Panc1 (cell line): ENCODE measurements around the gene SNED1. TPM values are rescaled to one million over a fixed set of nuclear protein-coding genes. Genes with fewer than 3 reads are reported as not detected.

Experiments used
- ATAC-seq: fragments of 200-7000 bp; cut with Tn5 transposase; 2 replicates; pipeline ENCODE4 v1.9.1; 2020; ENCODE audit warnings: mild to moderate bottlenecking, moderate library complexity
- BruUV-seq: library from RNA; stranded (reverse); fragments of 400-500 nt; replicated peaks from 2 replicates; lab custom pipeline; 2021; lab: Mats Ljungman, UMichigan
- CTCF ChIA-PET: fragments of 300-600 bp; sonication (Branson Sonifier 250); formaldehyde crosslinking; loops from one replicate; lab custom pipeline; 2022; ENCODE audit warnings: antibody characterized with exemption; lab: Charles Lee
- POLR2A ChIA-PET: fragments of 300-600 bp; sonication (Branson Sonifier 250); formaldehyde crosslinking; loops from one replicate; lab custom pipeline; 2022; ENCODE audit warnings: antibody characterized with exemption; lab: Charles Lee
- DNase-seq: peaks from one replicate; pipeline ENCODE4 v3.0.0-alpha.2; 2010; ENCODE audit warnings: low read depth, low spot score
- H3K27ac ChIP-seq: 2 replicates; pipeline ENCODE4 v1.5.1; 2011; ENCODE audit warnings: mild to moderate bottlenecking, low read length, inconsistent platforms
- H3K27me3 ChIP-seq: fragments of 200-500 bp; sonication (Bioruptor generic); 2 replicates; pipeline ENCODE4 v1.6.0; 2014; ENCODE audit warnings: low read length, inconsistent platforms; ENCODE audit not compliant: control insufficient read depth, insufficient read depth
- H3K36me3 ChIP-seq: fragments of 200-500 bp; sonication (Bioruptor generic); 2 replicates; pipeline ENCODE4 v1.5.1; 2014; ENCODE audit warnings: inconsistent platforms, mild to moderate bottlenecking, low read length, moderate library complexity; ENCODE audit not compliant: control insufficient read depth, insufficient read depth
- H3K4me1 ChIP-seq: 2 replicates; pipeline ENCODE4 v1.5.1; 2011; ENCODE audit warnings: inconsistent platforms, mild to moderate bottlenecking, low read length, moderate library complexity; ENCODE audit not compliant: control insufficient read depth, insufficient read depth
- H3K4me3 ChIP-seq, 2 experiments: 2 replicates each; pipeline ENCODE4 v1.5.1; 2011 to 2012; ENCODE audit warnings: low read depth in 2 of 2, low read length in 2 of 2, mild to moderate bottlenecking in 2 of 2, inconsistent platforms in 1 of 2, moderate library complexity in 1 of 2
- H3K9me3 ChIP-seq: fragments of 200-500 bp; sonication (Bioruptor generic); 2 replicates; pipeline ENCODE4 v1.5.1; 2014; ENCODE audit warnings: low read depth, mild to moderate bottlenecking, inconsistent platforms, low read length, moderate library complexity; ENCODE audit not compliant: control insufficient read depth, insufficient read depth
- POLR2AphosphoS5 ChIP-seq: IDR thresholded peaks from 2 replicates; pipeline ENCODE4 v1.6.1; 2012; ENCODE audit warnings: mild to moderate bottlenecking, low read depth, low read length, moderate library complexity
- SIN3A ChIP-seq: IDR thresholded peaks from 2 replicates; pipeline ENCODE4 v1.6.1; 2012; ENCODE audit warnings: low read depth, mild to moderate bottlenecking, low read length, moderate library complexity, borderline replicate concordance; ENCODE audit not compliant: insufficient read depth
- TCF7L2 ChIP-seq: IDR thresholded peaks from 2 replicates; pipeline ENCODE4 v1.6.1; 2011; ENCODE audit warnings: mild to moderate bottlenecking, low read depth, low read length, inconsistent platforms
- in situ Hi-C: cut with HindIII; loops from 2 replicates; pipeline ENCODE4 v1.10.0; 2016; ENCODE audit warnings: low sequenced_read_pairs, low pct_unique_long_range_greater_than_20kb
- intact Hi-C: fragments of 100-400 bp; cut with micrococcal nuclease; formaldehyde crosslinking; loops from one replicate; pipeline ENCODE4 v1.10.0; 2022; ENCODE audit not compliant: unreplicated experiment
- total RNA-seq: library from RNA; stranded (reverse); gene quantifications from one replicate; pipeline ENCODE4 v1.2.1, GENCODE V29; 2021; ENCODE audit not compliant: unreplicated experiment
- TF ChIP-seq, protein P1 (sequence below), 2 experiments: IDR thresholded peaks; 2 replicates each; pipeline ENCODE4 v1.6.1; 2011 to 2012; ENCODE audit warnings: low read depth in 2 of 2, control low read depth in 1 of 2, low read length in 1 of 2, mild to moderate bottlenecking in 1 of 2, moderate library complexity in 1 of 2; ENCODE audit not compliant: insufficient read depth in 1 of 2
- TF ChIP-seq, protein P2 (sequence below): fragments of 450-650 bp; IDR thresholded peaks from 2 replicates; pipeline ENCODE4 v1.5.1; 2017; ENCODE audit warnings: mild to moderate bottlenecking

The SNED1 gene
- total RNA-seq, 1 experiment from 2014 or later = 11.0 TPM

DNA sequence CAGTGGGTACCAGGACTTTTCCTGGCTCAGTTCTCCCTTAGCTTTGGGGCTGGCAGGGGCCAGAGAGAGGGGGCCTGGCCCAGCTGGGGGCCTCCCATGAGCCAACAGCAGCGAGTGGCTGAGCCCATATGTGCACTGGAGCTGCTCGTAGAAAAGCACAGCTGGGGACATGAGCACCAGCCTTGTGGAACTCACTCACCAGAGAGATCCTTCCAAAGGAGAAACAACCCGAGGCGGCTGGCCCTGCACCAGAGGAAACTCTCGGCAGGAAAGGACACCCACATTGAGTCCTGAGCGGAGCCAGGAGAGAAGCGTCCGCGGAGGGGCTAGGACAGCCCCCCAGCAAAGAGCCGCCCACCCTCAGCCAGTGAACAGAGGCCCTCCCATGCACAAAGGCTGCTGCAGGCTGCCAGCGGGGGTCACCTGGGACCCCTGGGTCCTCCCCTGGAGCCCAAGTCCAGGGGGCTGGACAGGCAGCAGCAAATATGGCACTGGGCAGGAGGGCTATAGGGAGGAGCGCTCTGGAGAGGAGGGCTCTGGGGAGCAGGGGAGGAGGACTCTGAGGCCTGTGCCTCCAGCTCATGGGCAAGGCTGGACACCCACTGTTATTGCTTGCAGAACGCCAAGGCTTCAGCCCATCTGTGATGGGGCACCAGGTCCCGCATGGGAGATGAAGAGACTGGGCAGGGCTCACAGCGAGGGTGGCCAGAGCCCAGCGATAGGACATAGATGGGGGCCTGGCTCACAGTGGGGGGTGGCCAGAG, 42.1 kb upstream of the SNED1 start:
- Histone ChIP-seq H3K4me1 (no peaks in the 10 kb centered on the region), H3K4me3 (no peak overlapping the region), H3K9me3 (no peaks in the 10 kb centered on the region), H3K27me3 (no peaks in the 10 kb centered on the region), H3K27ac (no peak overlapping the region), H3K36me3 (no peaks in the 10 kb centered on the region)
- intact Hi-C loops (no loop called here), in situ Hi-C loops (no loop called here)
- ChIA-PET CTCF (no interaction called here), POLR2A (no interaction called here)
- no peak for ATAC-seq
- BruUV-seq = no TSS peak
- no peak for DNase-seq
- TF ChIP-seq POLR2AphosphoS5 (no peak), SIN3A (no peak), TCF7L2 (no peak)
- TF ChIP-seq, protein P1, sequence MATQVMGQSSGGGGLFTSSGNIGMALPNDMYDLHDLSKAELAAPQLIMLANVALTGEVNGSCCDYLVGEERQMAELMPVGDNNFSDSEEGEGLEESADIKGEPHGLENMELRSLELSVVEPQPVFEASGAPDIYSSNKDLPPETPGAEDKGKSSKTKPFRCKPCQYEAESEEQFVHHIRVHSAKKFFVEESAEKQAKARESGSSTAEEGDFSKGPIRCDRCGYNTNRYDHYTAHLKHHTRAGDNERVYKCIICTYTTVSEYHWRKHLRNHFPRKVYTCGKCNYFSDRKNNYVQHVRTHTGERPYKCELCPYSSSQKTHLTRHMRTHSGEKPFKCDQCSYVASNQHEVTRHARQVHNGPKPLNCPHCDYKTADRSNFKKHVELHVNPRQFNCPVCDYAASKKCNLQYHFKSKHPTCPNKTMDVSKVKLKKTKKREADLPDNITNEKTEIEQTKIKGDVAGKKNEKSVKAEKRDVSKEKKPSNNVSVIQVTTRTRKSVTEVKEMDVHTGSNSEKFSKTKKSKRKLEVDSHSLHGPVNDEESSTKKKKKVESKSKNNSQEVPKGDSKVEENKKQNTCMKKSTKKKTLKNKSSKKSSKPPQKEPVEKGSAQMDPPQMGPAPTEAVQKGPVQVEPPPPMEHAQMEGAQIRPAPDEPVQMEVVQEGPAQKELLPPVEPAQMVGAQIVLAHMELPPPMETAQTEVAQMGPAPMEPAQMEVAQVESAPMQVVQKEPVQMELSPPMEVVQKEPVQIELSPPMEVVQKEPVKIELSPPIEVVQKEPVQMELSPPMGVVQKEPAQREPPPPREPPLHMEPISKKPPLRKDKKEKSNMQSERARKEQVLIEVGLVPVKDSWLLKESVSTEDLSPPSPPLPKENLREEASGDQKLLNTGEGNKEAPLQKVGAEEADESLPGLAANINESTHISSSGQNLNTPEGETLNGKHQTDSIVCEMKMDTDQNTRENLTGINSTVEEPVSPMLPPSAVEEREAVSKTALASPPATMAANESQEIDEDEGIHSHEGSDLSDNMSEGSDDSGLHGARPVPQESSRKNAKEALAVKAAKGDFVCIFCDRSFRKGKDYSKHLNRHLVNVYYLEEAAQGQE (IDR thresholded peaks at IDR 0.05; ENCODE audit: insufficient read depth in 1 of 2, low read depth in 2 of 2, low read length in 1 of 2) = no peak
- TF ChIP-seq, protein P2, sequence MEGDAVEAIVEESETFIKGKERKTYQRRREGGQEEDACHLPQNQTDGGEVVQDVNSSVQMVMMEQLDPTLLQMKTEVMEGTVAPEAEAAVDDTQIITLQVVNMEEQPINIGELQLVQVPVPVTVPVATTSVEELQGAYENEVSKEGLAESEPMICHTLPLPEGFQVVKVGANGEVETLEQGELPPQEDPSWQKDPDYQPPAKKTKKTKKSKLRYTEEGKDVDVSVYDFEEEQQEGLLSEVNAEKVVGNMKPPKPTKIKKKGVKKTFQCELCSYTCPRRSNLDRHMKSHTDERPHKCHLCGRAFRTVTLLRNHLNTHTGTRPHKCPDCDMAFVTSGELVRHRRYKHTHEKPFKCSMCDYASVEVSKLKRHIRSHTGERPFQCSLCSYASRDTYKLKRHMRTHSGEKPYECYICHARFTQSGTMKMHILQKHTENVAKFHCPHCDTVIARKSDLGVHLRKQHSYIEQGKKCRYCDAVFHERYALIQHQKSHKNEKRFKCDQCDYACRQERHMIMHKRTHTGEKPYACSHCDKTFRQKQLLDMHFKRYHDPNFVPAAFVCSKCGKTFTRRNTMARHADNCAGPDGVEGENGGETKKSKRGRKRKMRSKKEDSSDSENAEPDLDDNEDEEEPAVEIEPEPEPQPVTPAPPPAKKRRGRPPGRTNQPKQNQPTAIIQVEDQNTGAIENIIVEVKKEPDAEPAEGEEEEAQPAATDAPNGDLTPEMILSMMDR = no peak

DNA sequence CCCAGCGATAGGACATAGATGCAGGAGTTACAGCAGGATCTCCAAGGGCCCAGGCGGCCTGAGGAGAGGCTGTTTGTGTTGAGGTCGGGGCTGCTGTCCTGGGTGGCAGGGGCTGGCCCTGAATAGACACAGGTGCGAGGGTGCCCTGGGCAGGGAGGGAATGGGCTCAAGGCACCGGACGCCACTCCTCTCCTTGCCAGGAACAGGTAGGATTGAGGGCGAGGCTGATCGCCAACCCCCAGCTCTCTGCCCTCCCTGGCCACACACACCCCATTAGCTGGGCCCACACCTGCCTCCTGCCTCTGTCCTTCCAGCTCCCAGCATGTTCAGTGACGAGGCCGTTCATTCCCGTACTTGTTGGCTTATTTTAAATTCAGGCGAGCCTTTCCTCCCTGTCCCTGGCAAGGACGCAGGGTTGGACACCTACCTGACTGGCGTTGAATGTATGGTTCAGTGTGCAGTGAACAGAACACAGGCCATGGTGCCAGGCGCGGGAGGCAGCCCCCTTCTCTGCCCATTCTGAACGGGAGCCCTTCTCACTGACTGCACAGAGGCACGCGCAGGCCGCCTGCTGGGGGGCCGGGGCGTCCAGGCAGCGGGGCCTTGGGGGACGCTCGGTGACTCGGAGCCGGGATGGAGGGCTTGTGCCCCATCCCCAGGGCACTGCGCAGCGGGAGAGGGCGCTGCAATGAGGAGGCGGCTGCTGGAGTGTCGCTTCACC, 41.3 kb upstream of the SNED1 start:
- Histone ChIP-seq H3K9me3 (no peaks in the 10 kb centered on the region), H3K4me3 (no peak overlapping the region), H3K36me3 (no peaks in the 10 kb centered on the region), H3K27ac (no peak overlapping the region), H3K4me1 (no peaks in the 10 kb centered on the region), H3K27me3 (no peaks in the 10 kb centered on the region)
- DNase-seq (no peak), ATAC-seq (no peak)
- TF ChIP-seq TCF7L2 (no peak), SIN3A (no peak), POLR2AphosphoS5 (no peak)
- TF ChIP-seq, protein P2 = no peak
- TF ChIP-seq, protein P1 (IDR thresholded peaks at IDR 0.05; ENCODE audit: insufficient read depth in 1 of 2, low read depth in 2 of 2, low read length in 1 of 2) = no peak
- POLR2A ChIA-PET = no interaction called here
- no TSS peak for BruUV-seq
- intact Hi-C loops (no loop called here), in situ Hi-C loops (no loop called here)
- CTCF ChIA-PET = no interaction called here
